Cardiac muscle cell (in vitro differentiated cells and primary cell): Measurements from ENCODE around the gene SDK2. TPM values are rescaled to one million over a fixed set of nuclear protein-coding genes. Genes with fewer than 3 reads are reported as not detected.

Source experiments
- DNase-seq, 2 donors: peaks; one replicate each; pipeline versions ENCODE4 v3.0.0 to v3.0.0-alpha.2; 2010 to 2017; ENCODE audit warnings: low read depth in 1 of 2, low spot score in 1 of 2
- H3K27ac ChIP-seq: fragments of 200-600 bp; sonication (generic); 2 replicates; pipeline ENCODE4 v1.5.1; 2016
- H3K27me3 ChIP-seq: fragments of 200-600 bp; sonication (generic); 2 replicates; pipeline ENCODE4 v1.6.0; 2016; ENCODE audit warnings: control low read depth
- H3K36me3 ChIP-seq: fragments of 200-600 bp; sonication (generic); 2 replicates; pipeline ENCODE4 v1.5.1; 2016; ENCODE audit warnings: control low read depth
- H3K4me1 ChIP-seq: fragments of 200-600 bp; sonication (generic); 2 replicates; pipeline ENCODE4 v1.8.1; 2017; ENCODE audit warnings: low read depth, mild to moderate bottlenecking, mixed run types
- H3K4me3 ChIP-seq: fragments of 200-600 bp; sonication (generic); 2 replicates; pipeline ENCODE4 v1.5.1; 2016; ENCODE audit warnings: mild to moderate bottlenecking
- H3K9me3 ChIP-seq: fragments of 200-600 bp; sonication (generic); 2 replicates; pipeline ENCODE4 v1.5.1; 2017; ENCODE audit warnings: low read depth, mild to moderate bottlenecking, control low read depth
- polyA plus RNA-seq: library from polyadenylated mRNA; unstranded; fragments of >200 nt; fragmentation: Nextera tagmentation; extraction: Ambion mirVana; gene quantifications from 2 replicates; pipeline ENCODE4 v1.2.1, GENCODE V29; 2016
- total RNA-seq: library from RNA; depleted of rRNA; stranded (reverse); fragments of >200 nt; gene quantifications from 2 replicates; pipeline ENCODE4 v1.2.3, GENCODE V29; 2016
- TF ChIP-seq, protein P1 (sequence below): IDR thresholded peaks from 2 replicates; pipeline ENCODE4 v1.5.1; 2012; ENCODE audit warnings: low read depth, mild to moderate bottlenecking, low read length

The SDK2 gene
- total and polyA plus RNA-seq, 2 experiments from 2014 or later, result 11.8 to 46.8 TPM

GRCh38 chr17:73471924-73472323 lies 172.3 kb downstream of the SDK2 start:
- no peaks in the 10 kb centered on the region for H3K36me3 ChIP-seq
- DNase-seq, result no peak
- TF ChIP-seq, protein P1, sequence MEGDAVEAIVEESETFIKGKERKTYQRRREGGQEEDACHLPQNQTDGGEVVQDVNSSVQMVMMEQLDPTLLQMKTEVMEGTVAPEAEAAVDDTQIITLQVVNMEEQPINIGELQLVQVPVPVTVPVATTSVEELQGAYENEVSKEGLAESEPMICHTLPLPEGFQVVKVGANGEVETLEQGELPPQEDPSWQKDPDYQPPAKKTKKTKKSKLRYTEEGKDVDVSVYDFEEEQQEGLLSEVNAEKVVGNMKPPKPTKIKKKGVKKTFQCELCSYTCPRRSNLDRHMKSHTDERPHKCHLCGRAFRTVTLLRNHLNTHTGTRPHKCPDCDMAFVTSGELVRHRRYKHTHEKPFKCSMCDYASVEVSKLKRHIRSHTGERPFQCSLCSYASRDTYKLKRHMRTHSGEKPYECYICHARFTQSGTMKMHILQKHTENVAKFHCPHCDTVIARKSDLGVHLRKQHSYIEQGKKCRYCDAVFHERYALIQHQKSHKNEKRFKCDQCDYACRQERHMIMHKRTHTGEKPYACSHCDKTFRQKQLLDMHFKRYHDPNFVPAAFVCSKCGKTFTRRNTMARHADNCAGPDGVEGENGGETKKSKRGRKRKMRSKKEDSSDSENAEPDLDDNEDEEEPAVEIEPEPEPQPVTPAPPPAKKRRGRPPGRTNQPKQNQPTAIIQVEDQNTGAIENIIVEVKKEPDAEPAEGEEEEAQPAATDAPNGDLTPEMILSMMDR, result no peak
- no peak overlapping the region for H3K4me3 ChIP-seq
- H3K4me1 ChIP-seq, result peaks cover 35% of the 10 kb centered on the region
- H3K27me3 ChIP-seq, result no peaks in the 10 kb centered on the region
- no peaks in the 10 kb centered on the region for H3K9me3 ChIP-seq
- H3K27ac ChIP-seq, result no peak overlapping the region

DNA sequence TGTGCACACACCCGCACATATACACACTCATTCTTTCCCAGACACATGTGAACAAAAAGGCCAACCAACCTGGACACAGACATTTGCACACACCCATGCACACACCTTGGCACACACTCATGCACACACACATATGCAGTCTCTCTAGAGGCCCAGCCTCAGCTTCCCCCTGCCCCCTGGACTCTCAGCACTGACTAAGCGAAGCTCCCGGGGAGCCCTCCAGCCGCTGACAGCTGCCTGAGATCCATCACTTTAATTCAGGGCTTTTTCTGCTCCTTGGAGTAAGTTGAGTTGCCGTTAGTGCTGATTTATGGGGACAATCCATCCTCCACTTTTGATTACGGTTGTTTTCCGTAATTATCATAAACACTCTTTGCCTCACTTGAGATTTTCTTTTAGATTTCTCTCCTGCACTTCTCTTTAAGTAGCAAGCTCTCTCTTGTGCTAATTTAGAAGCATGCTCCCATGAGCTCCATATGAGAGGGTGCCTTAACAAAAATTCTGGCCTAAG lies 173.9 kb downstream of the SDK2 start:
- DNase-seq, result no peak
- Histone ChIP-seq H3K9me3 (no peaks in the 10 kb centered on the region), H3K4me1 (peaks cover 30% of the 10 kb centered on the region), H3K27ac (peak overlapping the region; percentile 11), H3K4me3 (no peak overlapping the region), H3K36me3 (no peaks in the 10 kb centered on the region), H3K27me3 (no peaks in the 10 kb centered on the region)
- TF ChIP-seq, protein P1, result no peak

- Histone ChIP-seq H3K9me3 (no peaks in the 10 kb centered on the region), H3K27ac (no peak overlapping the region), H3K4me1 (peaks cover 28% of the 10 kb centered on the region), H3K4me3 (no peak overlapping the region), H3K27me3 (no peaks in the 10 kb centered on the region), H3K36me3 (no peaks in the 10 kb centered on the region)
- no peak for DNase-seq
- TF ChIP-seq, protein P1, result no peak
Measured at GRCh38 chr17:73469311-73469710, 174.9 kb downstream of the SDK2 start.

DNA sequence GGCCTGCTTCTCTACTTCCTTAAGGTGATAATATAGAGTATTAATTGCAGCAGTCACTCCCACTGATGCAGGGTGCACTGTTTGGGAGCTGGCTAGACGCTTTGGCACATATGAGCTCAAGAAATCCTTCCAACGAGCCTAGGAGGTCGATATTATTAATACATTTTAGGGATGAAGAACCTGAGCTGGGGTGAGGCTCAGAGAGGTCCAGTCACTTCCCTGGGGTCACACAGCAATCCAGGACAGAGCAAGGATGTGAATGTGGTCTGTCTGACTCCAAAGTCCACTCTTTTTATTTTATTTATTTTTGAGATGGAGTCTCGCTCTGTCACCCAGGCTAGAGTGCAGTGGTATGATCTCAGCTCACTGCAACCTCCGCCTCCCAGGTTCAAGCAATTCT lies 176.0 kb downstream of the SDK2 start:
- Histone ChIP-seq H3K4me1 (peaks cover 20% of the 10 kb centered on the region), H3K4me3 (no peak overlapping the region), H3K27ac (no peak overlapping the region), H3K27me3 (no peaks in the 10 kb centered on the region), H3K9me3 (no peaks in the 10 kb centered on the region), H3K36me3 (no peaks in the 10 kb centered on the region)
- TF ChIP-seq, protein P1, result no peak
- no peak for DNase-seq

DNA sequence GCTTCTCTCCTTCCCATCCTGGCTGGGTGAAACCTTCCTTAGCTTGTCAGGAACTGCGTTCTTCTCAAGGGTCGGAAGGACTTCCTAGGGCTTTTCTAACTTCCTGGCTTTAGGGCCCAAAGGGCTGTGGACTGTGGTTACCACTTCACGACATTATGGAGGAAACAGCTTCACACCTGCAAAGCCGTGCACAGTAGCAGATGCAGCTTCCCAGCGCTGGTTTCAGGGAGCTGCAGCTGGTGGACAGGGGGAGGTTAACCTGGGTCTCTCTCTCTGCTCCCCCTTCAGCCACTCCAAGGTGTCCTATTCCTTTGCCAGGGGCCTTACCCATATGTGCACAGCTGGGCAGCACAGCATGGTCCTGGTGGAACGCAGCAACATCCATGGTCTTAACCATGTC lies 176.6 kb downstream of the SDK2 start:
- DNase-seq, result no peak
- Histone ChIP-seq H3K27ac (no peak overlapping the region), H3K4me1 (peaks cover 25% of the 10 kb centered on the region), H3K9me3 (no peaks in the 10 kb centered on the region), H3K36me3 (no peaks in the 10 kb centered on the region), H3K4me3 (no peak overlapping the region), H3K27me3 (no peaks in the 10 kb centered on the region)
- TF ChIP-seq, protein P1, result no peak
